GM18502 (cell line): Measurements from ENCODE around the gene ARHGEF2.
A peak's percentile ranks its signal among the peaks of the same experiment; 100 is the strongest.

Source experiments
- ATAC-seq: cut with Tn5 transposase; IDR thresholded peaks from one replicate; pipeline ENCODE4 v1.9.1; 2021; ENCODE audit warnings: mild to moderate bottlenecking; ENCODE audit not compliant: unreplicated experiment, poor library complexity

ARHGEF2 gene

DNA sequence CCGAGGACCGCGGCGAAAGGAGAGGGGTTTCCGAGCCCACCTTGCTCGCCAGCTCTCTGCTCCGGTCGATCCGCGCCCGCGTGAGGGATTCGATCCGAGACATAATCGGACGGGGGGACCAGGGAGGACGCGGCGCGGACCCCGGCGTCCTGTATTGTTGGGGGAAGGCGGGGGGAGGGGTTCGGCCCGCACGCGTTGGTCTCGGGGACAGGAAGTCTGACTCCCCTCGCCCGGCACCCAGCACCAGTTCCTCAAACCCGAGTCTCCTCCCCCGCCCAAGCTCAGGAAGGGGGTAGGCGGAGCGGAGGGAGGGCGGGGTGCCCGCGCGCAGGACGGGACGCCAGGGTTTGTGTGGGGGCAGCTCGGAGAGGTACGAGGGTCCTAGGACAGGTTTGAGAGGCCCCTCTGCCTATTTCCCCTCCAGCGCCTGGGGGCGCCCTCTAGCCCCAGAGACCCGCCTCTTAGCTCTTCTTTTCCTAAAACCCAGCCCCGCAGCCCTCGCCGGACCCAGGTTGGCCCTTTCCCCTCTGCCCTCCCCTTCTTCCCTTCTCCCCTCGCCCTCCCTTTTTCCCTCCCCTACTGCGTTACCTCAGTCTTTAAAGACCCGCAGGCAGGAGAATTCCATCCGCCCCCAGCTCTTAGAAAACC lies at the start of gene ARHGEF2:
Gene ARHGEF2, minus strand, starts transcription at position 223 of the 648 bp plus-strand sequence. Its CDS starts 120 bp downstream, at position 103.
- peak; percentile 44 for ATAC-seq

DNA sequence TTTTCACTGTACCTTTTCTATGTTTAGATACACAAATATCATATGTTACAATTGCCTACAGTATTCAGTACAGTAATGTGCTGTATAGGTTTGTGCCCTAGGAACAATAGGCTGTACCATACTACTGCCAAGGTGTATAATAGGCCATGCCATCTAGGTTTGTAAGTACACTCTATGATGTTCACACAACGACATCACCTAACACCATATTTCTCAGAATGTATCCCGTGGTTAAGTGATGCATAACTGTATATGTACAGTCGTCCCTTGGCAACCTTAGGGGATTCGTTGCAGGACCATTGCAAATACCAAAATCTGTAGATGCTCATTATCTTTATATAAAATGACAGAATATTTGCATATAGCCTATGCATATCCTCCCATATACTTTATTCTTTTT lies 48.2 kb upstream of the ARHGEF2 start:
- no peak for ATAC-seq

DNA sequence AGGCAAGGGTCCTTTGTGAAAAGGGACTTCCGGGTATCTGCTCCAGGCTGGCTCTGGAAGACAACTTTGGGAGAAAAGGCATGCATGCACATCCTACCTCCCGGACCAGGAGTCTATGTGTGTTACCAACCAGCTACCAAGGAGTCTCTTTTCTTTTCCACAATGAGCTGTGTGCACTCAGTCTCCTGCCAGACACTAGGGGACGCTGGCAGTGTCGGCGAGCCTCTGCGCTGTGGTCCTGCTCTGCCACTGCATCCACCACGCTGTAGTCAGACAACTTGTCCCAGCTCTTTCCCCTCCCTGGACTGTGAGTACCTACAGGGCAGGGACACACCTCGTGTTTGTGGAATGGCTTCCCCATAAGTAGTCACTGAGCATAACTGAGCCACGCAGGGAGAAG lies 47.5 kb upstream of the ARHGEF2 start:
- no peak for ATAC-seq

DNA sequence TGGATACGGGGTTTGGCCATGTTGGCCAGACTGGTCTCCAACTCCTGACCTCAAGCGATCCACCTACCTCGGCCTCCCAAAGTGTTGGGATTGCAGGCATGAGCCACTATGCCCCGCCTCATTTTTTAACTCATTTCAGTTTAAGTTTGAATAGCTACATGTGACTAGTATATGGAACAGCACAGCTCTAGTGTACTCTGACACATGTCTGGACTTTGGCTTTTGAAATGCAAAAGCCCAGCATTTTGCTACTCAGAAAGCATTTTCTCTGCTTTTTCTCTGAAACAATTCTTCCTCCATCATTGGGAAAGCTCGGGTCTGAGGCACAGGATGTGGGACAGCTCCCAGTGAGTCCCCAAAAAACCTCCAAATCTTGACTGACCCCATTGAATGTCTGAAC lies 46.5 kb upstream of the ARHGEF2 start:
- ATAC-seq: no peak

DNA sequence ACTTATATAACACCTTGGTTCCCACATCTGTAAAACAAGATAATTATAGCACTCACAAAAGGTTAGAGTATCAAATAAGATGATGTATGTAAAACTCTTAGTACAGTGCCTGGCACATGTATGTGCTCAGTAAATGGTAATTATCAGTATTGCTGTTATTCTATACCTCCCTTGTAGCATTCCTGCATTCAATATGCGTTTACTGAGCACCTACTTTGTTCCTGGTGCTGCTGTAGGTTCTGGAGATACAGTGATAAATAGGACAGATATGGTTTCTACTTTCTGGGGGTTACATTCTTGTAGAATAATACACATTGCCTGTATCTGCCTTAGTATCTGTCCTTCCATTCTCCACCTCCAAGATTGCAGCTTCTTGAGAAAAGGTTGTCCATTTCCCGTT lies 43.6 kb upstream of the ARHGEF2 start:
- no peak for ATAC-seq

DNA sequence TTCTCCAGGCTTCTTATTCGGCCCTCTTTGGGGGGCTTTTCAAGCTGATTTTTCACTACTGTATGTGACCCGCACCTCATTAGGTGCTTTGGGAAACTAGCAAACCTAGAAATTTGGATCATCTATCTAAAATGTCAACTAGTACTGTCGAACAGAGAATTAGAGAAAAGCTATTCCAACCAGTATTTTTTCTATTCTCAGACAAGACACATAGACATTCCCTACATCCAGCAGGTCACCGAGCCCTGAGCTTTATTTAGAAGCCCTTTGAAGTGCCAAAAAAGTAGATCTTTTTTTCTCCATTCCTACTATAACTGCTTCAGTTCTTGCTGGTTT lies 42.7 kb upstream of the ARHGEF2 start:
- no peak for ATAC-seq

DNA sequence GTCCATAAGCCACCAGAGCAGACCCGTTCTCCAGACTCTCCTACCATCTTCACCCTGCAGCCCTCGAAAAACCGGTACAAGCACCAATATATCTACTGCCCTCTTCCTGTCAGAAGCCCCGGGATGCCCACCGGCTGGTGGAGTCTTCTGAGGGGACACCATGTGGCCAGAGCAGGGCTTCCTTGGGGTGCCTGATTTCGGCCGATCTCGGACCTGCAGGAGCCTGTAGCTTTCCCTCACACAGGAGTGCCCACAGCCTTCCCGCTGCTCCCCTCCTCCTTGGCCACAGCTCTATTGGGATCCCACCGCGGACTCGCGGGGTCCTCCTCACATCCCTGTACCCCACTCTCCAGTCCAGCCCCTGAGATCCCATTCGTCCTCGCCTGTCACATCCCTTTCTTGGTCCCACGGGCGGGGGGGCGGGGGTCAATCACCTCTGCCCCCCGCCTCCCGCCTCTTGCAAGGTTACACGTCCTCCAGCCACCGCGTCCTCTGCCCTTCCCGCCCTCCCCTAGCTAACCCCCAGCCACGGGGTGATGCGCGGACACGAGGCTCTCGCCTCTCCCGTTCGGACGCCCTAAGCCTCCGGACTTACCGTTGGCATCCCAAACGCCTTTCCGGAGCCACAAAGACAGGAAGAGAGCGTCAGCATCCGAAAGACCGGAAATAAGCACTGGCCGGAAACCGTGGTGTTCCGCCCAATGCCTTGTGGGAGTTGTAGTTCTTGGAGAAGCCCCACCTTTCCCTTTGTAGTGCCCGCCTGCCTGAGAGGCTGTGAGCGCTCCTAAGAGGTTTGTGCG lies 42.1 kb upstream of the ARHGEF2 start, which contains the start of gene SSR2:
Gene SSR2, minus strand, starts transcription at position 659 of the 800 bp plus-strand sequence. CDS start 784 bp downstream, outside the sequence.
- ATAC-seq: peak; percentile 96

DNA sequence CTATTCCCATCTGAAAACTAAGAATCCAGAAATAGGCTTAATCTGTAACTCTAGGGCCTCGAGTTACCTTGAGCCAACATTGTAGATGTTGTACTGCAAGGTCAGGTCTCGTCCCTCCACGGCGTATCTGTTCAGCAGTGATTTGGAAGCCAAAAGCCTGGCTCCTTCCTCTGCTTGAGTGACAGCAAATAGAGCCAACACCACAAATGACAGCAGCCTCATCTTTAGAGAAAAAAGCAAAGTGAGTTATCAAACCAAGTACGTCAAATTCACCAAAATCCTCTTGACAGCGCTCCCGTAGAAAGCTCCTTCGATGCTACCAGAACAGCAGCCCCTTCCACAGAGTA lies 41.6 kb upstream of the ARHGEF2 start:
- ATAC-seq: no peak

DNA sequence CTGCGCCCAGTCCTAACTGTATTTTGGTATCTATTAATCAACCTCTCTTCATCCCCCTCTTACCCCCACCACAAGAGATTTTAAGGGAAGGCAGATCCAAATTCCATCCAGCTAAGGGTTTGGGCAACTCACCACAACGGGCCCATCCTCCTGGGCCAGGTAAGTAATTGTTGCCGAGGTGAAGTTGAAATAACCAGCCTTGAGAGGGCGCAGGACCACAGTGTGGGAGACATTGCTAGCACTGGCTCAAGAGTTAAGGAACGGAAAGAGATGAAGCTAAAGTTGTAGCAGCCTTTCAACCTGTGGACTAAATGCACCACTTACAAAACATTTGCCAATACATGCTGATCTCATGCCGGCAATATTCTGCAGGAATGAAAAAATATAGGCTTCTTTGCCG lies 36.5 kb upstream of the ARHGEF2 start:
- no peak for ATAC-seq

DNA sequence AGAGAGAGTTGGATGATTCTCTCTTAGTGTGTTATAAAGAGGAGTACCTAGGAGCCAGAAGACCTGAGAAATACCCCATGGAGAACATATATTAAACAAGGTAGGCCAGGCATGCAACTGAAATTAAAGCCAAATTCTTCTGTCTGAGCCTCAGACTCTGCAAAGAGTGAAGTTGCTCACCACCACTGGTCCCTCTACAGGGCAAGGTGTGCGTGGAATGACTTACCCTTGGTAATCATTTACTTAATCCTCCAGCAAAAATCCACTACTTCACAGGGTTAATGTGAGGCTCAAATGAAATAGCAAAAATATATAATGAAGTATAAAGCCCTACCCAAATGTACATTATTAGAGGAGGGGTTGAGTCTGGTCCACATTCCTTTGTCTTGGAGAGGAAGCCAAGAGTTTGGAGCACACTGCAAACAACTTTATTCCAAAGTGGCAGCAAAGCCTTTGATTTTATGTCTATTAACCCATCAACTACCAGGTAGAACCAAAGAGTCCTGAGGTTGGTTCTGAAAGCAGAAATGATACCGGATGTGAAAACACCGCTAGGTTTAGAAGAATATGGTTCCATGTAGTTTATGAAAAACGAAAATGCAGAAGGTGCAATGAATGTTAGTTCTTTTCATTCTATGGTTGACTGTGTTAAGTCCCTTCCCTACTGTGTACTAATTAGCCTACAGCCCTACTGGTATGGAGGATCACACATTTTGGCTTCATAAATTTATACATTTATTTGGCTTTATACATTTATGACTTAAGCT lies 33.9 kb upstream of the ARHGEF2 start:
- peak; percentile 83 for ATAC-seq

DNA sequence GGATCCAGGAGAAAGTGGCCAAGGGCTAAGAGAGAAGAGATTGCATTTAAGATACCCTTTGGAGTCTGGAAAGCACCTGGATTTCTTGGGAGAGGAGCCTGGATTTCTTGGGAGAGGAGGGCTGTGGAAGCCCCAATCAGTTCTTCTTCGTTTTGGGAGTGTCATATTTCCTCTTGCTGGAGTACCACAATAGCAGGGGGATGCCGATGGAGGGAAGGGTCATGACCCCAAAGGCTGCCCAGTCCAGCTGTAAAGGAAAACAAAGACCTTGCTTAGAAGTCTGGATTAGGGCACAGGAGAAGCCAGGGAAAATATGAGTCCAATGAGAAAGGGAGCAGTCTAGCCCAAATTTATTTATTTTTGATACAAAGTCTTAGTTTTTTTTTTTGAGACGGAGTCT lies 31.1 kb upstream of the ARHGEF2 start:
- ATAC-seq: no peak

DNA sequence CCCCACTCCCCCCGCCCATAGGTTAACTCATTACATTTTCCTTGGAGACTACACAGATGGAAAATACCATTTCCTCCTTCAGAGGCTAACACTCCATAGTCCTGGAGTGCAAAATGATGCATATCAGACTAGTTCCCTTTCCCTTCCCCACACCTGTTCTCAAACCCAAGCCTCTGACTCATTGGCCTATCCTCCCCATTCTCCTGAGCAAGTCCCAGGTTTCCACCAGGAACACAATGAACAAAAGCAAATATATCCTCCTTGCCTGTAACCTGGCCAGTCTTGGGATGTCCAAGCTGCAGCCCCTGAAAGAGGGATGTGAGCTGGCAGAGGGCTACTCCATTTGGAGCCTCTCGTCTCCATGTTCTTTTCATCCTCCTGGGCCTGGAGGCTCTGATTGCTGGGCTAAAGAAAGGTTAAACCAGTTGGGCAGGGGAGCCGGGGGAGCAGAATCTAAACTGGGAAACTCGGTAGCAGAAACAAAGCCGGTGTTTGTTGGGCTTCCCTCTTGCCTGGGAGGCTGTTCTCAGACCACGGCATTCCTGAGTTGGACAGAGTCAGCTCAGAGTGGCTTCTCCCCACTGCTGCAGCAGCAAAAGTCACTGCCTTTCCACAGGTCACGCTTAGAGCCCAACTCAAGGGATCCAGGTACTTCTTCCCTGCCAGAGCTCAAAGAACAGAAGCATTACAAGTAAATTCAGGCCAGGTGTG lies 28.5 kb upstream of the ARHGEF2 start:
- ATAC-seq: no peak

DNA sequence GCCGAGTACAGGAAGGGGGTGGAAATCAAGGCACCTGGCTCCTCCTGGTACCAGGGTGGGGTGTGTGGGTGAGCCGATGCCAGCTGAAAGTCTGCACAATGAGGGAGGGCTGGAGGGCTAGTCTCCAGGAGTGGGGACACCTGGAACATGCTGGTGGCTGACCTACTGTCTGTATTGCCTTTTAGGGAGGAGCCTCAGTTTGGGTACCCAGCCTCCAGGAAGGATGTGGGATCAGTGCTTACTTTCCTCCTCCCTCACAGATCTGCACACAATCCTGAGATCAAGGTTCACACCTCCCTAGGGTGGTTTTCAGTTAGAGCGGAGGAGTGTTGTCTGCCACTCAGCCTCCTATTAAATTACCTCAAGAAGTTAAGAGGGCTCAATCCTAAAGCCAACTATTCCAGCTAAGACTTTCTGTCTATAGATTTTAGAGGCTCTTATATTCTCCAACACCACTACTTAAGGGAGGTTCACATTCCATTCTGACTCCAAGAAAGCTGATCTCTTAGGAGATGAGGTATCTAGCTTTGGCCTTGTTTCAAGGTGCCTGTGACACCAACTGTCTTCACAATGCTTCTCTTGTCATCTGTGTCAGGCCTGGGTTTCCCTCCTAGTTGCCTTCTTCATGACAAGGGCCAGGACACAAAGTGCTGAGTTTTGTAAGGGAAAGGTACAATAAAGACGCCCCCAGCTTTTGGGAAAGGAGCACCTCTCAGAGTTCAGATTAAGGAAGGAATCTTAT lies 26.7 kb upstream of the ARHGEF2 start:
- ATAC-seq: no peak

DNA sequence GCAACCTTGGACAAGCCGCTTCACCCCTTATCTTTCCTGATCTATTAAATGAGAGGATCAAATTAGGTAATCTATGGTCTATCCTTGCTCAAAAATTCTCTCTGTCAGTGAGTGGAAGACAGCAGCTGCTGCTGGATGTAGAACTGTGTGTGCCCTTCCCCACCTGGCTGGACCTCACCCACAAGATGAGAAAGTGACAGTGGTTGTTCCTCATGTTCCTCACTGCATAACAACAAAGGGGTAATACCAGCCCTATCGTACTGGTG lies 25.5 kb upstream of the ARHGEF2 start:
- ATAC-seq: no peak

DNA sequence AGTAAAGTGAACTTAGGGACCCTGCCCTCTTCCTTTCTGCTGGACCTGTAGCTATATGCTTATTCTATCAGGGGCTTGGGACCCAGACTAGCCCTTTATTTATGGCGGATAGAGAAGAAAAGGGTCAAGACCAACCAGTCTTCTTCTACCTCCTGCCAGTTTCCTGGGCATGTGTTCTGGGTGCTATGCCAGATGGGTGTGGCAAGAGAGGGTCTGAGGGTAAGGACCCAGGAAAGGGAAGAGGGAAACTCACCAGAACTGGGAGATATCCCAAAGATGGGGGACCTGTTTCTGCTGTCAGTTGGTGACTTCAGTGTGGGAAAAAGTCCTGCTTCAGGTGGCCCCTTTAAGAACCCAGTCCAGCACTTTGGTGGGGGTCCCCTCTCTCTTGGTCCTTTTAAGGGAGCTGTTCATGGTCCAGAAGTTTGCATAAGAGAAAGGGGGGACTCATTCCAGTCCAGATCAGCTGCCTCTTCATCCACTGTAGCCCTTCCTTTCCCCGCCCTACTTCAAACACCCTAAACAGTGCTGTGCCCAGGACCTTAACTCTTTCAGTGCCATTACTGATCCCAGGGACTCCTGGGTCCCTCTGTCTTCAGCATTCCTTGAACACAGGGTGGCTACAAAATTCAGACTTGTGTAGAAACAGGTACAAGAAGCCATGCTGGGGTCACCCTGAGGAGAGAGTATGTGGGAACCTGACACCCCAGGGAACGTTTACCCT lies 24.0 kb upstream of the ARHGEF2 start:
- no peak for ATAC-seq

DNA sequence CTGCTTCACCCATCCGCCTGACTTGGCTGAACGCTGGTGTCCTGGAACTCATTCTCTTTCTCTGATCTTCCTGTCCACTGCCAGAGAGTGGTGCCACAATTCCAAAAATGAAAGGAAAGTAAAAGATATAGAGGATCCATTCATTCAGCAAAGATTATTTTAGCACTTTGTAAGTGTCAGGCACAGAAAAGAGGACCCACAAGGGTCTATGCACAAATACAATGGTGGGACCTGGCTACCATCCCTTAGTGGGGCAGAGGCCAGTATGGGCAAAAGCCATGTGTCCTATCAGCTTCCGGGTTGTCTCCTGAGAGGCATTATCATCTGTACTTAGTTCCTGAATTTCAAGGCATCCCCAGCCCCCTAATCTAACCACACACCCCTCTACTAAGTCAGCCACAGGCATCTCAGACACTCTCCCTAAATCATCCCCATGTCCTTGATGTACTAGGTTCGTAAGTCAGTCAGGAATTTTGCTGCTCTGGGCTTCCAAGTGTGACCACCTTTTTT lies 23.4 kb upstream of the ARHGEF2 start:
- ATAC-seq: no peak

DNA sequence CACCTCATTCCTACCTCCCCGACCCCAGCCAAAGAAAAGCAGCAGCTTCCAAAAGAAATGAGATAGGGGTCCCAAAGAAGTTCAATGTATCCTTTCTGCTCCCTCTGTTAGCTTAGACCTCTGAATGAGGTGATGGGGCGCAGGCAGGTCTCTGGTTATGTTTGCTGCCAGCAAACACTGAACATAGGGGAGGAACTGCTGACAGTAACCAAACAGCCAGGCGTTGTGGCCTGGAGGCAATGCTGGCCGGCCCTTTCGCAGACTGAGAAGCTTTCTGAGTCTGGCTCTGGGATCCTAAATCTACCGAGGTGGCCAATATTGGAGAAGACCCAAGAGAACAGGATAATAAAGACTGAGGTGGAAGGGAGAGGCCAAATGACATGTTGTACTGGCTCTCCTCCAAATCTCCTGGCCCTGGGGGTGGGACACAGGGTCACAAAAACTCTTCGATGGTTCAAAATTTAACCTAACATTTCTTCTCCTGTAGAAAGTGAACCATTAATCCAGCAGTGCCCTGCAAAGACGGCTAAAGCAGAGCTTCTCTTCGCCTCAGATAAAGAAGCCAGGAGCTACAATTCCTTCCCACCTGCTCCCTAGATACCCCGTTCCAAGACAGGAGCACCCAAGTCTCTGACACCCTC lies 22.8 kb upstream of the ARHGEF2 start:
- no peak for ATAC-seq

DNA sequence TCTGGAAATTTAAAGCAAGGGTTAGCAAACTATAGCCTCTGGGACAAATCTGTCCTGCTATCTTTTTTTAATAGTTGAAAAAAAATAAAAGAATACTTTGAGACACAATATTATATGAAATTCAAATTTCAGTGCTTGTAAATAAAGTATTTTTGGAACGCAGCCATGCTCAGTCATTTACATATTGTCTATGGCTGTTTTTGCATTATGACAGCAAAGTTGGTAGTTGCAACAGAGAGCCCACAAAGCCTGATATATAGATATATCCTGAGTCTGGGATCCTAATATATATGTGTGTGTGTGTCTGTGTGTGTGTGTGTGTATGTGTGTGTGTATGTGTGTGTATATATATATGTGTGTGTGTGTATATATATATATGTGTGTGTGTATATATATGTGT lies 21.6 kb upstream of the ARHGEF2 start:
- no peak for ATAC-seq

DNA sequence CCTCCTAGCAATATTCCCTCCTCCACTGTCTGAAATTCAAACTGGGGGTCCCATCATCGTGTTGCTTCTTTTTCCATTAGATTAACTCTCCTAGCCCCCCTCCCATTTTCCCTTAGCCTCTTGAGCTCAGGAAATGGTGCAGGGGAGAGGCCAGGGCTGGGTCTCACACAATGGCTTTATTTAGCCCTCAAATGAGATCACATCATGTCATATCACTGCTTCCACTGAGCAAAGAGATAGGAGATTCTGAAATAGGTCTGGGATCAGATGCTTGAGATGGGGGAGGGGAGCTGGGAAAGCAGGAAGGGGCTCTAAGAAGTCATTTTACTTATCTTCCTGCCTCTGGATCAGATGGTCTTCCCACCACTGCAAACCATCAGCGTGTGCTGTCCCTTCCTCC lies 17.8 kb upstream of the ARHGEF2 start:
- ATAC-seq: no peak
